Astrocyte (in vitro differentiated cells and primary cell): ENCODE results near the gene GRIK3. TPM values are rescaled to one million over a fixed set of nuclear protein-coding genes. Genes with fewer than 3 reads are reported as not detected.

ENCODE experiments used
- DNase-seq: peaks from one replicate; pipeline ENCODE4 v3.0.0-alpha.2; 2010; ENCODE audit warnings: low read depth
- FAIRE-seq: peaks from 2 replicates; lab custom pipeline; 2011; peaks lifted over from hg19 to GRCh38; lab: Jason Lieb, UNC
- H2AFZ ChIP-seq: 2 replicates; pipeline ENCODE4 v1.6.0; 2012; ENCODE audit warnings: low read depth, low read length, inconsistent platforms
- H3K27ac ChIP-seq: 2 replicates; pipeline ENCODE4 v1.5.1; 2011; ENCODE audit warnings: low read depth, low read length, inconsistent platforms
- H3K27me3 ChIP-seq: 2 replicates; pipeline ENCODE4 v1.6.0; 2011; ENCODE audit warnings: low read length, inconsistent platforms; ENCODE audit not compliant: insufficient read depth
- H3K36me3 ChIP-seq: 2 replicates; pipeline ENCODE4 v1.5.1; 2011; ENCODE audit warnings: low read length, inconsistent platforms; ENCODE audit not compliant: insufficient read depth
- H3K4me1 ChIP-seq: 2 replicates; pipeline ENCODE4 v1.5.1; 2011; ENCODE audit warnings: low read length, inconsistent platforms; ENCODE audit not compliant: insufficient read depth
- H3K4me2 ChIP-seq: 2 replicates; pipeline ENCODE4 v1.6.0; 2012; ENCODE audit warnings: low read length, inconsistent platforms
- H3K4me3 ChIP-seq: 2 replicates; pipeline ENCODE4 v1.5.1; 2011; ENCODE audit warnings: low read depth, mild to moderate bottlenecking, low read length, inconsistent platforms; ENCODE audit not compliant: insufficient read depth
- H3K79me2 ChIP-seq: 2 replicates; pipeline ENCODE4 v1.6.0; 2012; ENCODE audit warnings: mild to moderate bottlenecking, low read length, inconsistent platforms; ENCODE audit not compliant: insufficient read depth
- H3K9ac ChIP-seq: 2 replicates; pipeline ENCODE4 v1.6.0; 2012; ENCODE audit warnings: mild to moderate bottlenecking, low read length, inconsistent platforms
- H3K9me3 ChIP-seq: 2 replicates; pipeline ENCODE4 v1.5.1; 2012; ENCODE audit warnings: low read depth, mild to moderate bottlenecking, low read length, inconsistent platforms; ENCODE audit not compliant: insufficient read depth
- H4K20me1 ChIP-seq: 2 replicates; pipeline ENCODE4 v1.6.0; 2012; ENCODE audit warnings: low read length, inconsistent platforms; ENCODE audit not compliant: insufficient read depth
- H3K27ac Mint-ChIP-seq: one replicate; pipeline ENCODE4 v1.8.0; 2021; ENCODE audit warnings: mild to moderate bottlenecking, mixed read lengths; ENCODE audit not compliant: unreplicated experiment
- H3K27me3 Mint-ChIP-seq: one replicate; pipeline ENCODE4 v1.8.0; 2021; ENCODE audit warnings: low read depth, mixed read lengths; ENCODE audit not compliant: unreplicated experiment
- H3K36me3 Mint-ChIP-seq: one replicate; pipeline ENCODE4 v1.8.0; 2021; ENCODE audit warnings: low read depth, mixed read lengths; ENCODE audit not compliant: unreplicated experiment
- H3K4me1 Mint-ChIP-seq: one replicate; pipeline ENCODE4 v1.8.0; 2021; ENCODE audit warnings: low read depth, mixed read lengths; ENCODE audit not compliant: unreplicated experiment
- H3K4me3 Mint-ChIP-seq: one replicate; pipeline ENCODE4 v1.8.0; 2021; ENCODE audit warnings: mild to moderate bottlenecking, moderate library complexity, mixed read lengths; ENCODE audit not compliant: unreplicated experiment
- H3K9me3 Mint-ChIP-seq: one replicate; pipeline ENCODE4 v1.8.0; 2021; ENCODE audit warnings: mild to moderate bottlenecking, mixed read lengths; ENCODE audit not compliant: unreplicated experiment
- CTCF ChIP-seq: IDR thresholded peaks from 2 replicates; pipeline ENCODE4 v1.5.1; 2011; ENCODE audit warnings: low read depth, mild to moderate bottlenecking, inconsistent platforms, low read length, moderate library complexity; ENCODE audit not compliant: insufficient read depth
- EZH2 ChIP-seq: IDR thresholded peaks from 2 replicates; pipeline ENCODE4 v1.6.1; 2012; ENCODE audit warnings: mild to moderate bottlenecking, low read length, inconsistent platforms; ENCODE audit not compliant: insufficient read depth
- total RNA-seq: library from RNA; stranded (reverse); gene quantifications from 2 replicates; pipeline ENCODE4 v1.2.1, GENCODE V29; 2021

The GRIK3 gene
- total RNA-seq, 1 donor from 2014 or later = 0.16 TPM

DNA sequence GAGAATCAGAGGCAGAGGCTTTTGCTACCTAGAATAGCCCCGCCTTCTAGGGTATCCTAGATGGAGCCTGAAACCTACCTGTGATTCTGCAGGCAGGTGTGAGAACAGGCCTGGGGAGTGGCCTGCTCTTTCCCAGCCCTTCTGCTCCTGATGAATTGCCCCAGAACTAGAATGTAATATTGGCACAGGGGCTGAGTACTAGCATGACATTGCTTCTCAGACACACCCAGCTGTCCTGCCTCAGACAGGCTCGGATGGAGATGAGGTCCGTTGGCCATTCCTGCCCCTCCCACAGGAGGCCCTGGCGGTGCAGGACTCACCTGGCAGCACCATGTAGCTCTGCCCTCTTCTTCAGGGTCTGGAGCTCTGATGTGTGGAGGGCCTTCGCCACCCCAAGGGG is 237.6 kb downstream of the GRIK3 start:
- Mint-ChIP-seq H3K9me3 (peaks cover 3% of the 10 kb centered on the region), H3K4me1 (no peaks in the 10 kb centered on the region), H3K27me3 (peaks cover 30% of the 10 kb centered on the region), H3K36me3 (no peaks in the 10 kb centered on the region), H3K4me3 (no peak overlapping the region), H3K27ac (no peak overlapping the region)
- Histone ChIP-seq H4K20me1 (no peaks in the 10 kb centered on the region), H3K9ac (no peak overlapping the region), H3K27ac (no peak overlapping the region), H3K36me3 (no peaks in the 10 kb centered on the region), H3K4me2 (no peak overlapping the region), H3K4me1 (no peaks in the 10 kb centered on the region), H3K27me3 (no peaks in the 10 kb centered on the region), H2AFZ (no peak overlapping the region), H3K4me3 (no peak overlapping the region), H3K79me2 (no peaks in the 10 kb centered on the region), H3K9me3 (no peaks in the 10 kb centered on the region)
- no peak for TF ChIP-seq EZH2
- no peak for TF ChIP-seq CTCF
- FAIRE-seq (no peak), DNase-seq (no peak)

GRCh38 chr1:36796106-36796590 is 238.2 kb downstream of the GRIK3 start:
- no peaks in the 10 kb centered on the region for H3K36me3 ChIP-seq
- Mint-ChIP-seq H3K27ac (no peak overlapping the region), H3K4me1 (no peaks in the 10 kb centered on the region), H3K27me3 (peaks cover 33% of the 10 kb centered on the region), H3K36me3 (no peaks in the 10 kb centered on the region), H3K4me3 (no peak overlapping the region), H3K9me3 (peaks cover 3% of the 10 kb centered on the region)
- no peaks in the 10 kb centered on the region for H4K20me1 ChIP-seq
- H3K79me2 ChIP-seq = no peaks in the 10 kb centered on the region
- no peak overlapping the region for H3K27ac ChIP-seq
- no peak overlapping the region for H3K4me3 ChIP-seq
- no peaks in the 10 kb centered on the region for H3K27me3 ChIP-seq
- DNase-seq (no peak), FAIRE-seq (no peak)
- H3K9me3 ChIP-seq = no peaks in the 10 kb centered on the region
- H3K9ac ChIP-seq = no peak overlapping the region
- H3K4me2 ChIP-seq = no peak overlapping the region
- TF ChIP-seq EZH2 (no peak), CTCF (no peak)
- H2AFZ ChIP-seq = no peak overlapping the region
- H3K4me1 ChIP-seq = no peaks in the 10 kb centered on the region

GRCh38 chr1:36794460-36794859 is 239.9 kb downstream of the GRIK3 start:
- Mint-ChIP-seq H3K36me3 (no peaks in the 10 kb centered on the region), H3K9me3 (peaks cover 3% of the 10 kb centered on the region), H3K27ac (no peak overlapping the region), H3K4me3 (no peak overlapping the region), H3K4me1 (no peaks in the 10 kb centered on the region), H3K27me3 (peaks cover 41% of the 10 kb centered on the region)
- no peaks in the 10 kb centered on the region for H3K36me3 ChIP-seq
- TF ChIP-seq CTCF (no peak), EZH2 (no peak)
- H3K4me3 ChIP-seq = no peak overlapping the region
- H3K4me2 ChIP-seq = no peak overlapping the region
- no peaks in the 10 kb centered on the region for H3K9me3 ChIP-seq
- no peak overlapping the region for H3K9ac ChIP-seq
- no peak overlapping the region for H2AFZ ChIP-seq
- H3K27me3 ChIP-seq = no peaks in the 10 kb centered on the region
- no peak overlapping the region for H3K27ac ChIP-seq
- FAIRE-seq = no peak
- H3K79me2 ChIP-seq = no peaks in the 10 kb centered on the region
- H3K4me1 ChIP-seq = no peaks in the 10 kb centered on the region
- no peaks in the 10 kb centered on the region for H4K20me1 ChIP-seq
- DNase-seq = no peak
